Measurements from ENCODE around the gene PCCB. TPM values are rescaled to one million over a fixed set of nuclear protein-coding genes. Genes with fewer than 3 reads are reported as not detected.

PCCB gene
- total and polyA plus RNA-seq, 2 donors from 2014 or later, result 37.1 to 90.0 TPM

- H3K4me1 ChIP-seq (ENCODE audit: control insufficient read depth in 2 of 3, insufficient read depth in 2 of 3, low read depth in 1 of 3, low read length in 3 of 3), result no peaks in the 10 kb centered on the region
- no peak overlapping the region for H3K27ac ChIP-seq (ENCODE audit: low read depth in 2 of 2, low read length in 2 of 2)
- DNase-seq (no peak), FAIRE-seq (no peak)
- peaks cover 7 to 28% (median 16%) of the 10 kb centered on the region in 3 donors for H3K36me3 ChIP-seq (ENCODE audit: control insufficient read depth in 2 of 3, insufficient read depth in 3 of 3, low read length in 3 of 3)
- intact Hi-C loops (cut with DNase I), result no loop called here
- no peaks in the 10 kb centered on the region for H3K9me3 ChIP-seq (ENCODE audit: control insufficient read depth in 2 of 3, insufficient read depth in 1 of 3, low read length in 3 of 3)
- no peaks in the 10 kb centered on the region for H3K27me3 ChIP-seq (ENCODE audit: control insufficient read depth, insufficient read depth, low read length)
- H3K9ac ChIP-seq (ENCODE audit: low read length in 3 of 3), result no peak overlapping the region
- no peak for TF ChIP-seq CTCF (IDR thresholded peaks at IDR 0.05; ENCODE audit: borderline replicate concordance, extremely low read depth, insufficient read depth)
- H3K4me3 ChIP-seq (ENCODE audit: low read length in 3 of 3), result no peak overlapping the region
Observed at GRCh38 chr3:136300444-136300843, 50.3 kb downstream of the PCCB start.

GRCh38 chr3:136305879-136306278, 55.7 kb downstream of the PCCB start:
- TF ChIP-seq CTCF (IDR thresholded peaks at IDR 0.05; ENCODE audit: borderline replicate concordance, extremely low read depth, insufficient read depth), result no peak
- Histone ChIP-seq H3K4me1 (ENCODE audit: control insufficient read depth in 2 of 3, insufficient read depth in 2 of 3, low read depth in 1 of 3, low read length in 3 of 3) (no peaks in the 10 kb centered on the region), H3K27me3 (ENCODE audit: control insufficient read depth, insufficient read depth, low read length) (no peaks in the 10 kb centered on the region), H3K9me3 (ENCODE audit: control insufficient read depth in 2 of 3, insufficient read depth in 1 of 3, low read length in 3 of 3) (no peaks in the 10 kb centered on the region), H3K36me3 (ENCODE audit: control insufficient read depth in 2 of 3, insufficient read depth in 3 of 3, low read length in 3 of 3) (peaks cover 0 to 8% (median 7%) of the 10 kb centered on the region in 3 donors), H3K4me3 (ENCODE audit: low read length in 3 of 3) (no peak overlapping the region), H3K9ac (ENCODE audit: low read length in 3 of 3) (no peak overlapping the region), H3K27ac (ENCODE audit: low read depth in 2 of 2, low read length in 2 of 2) (no peak overlapping the region)
- no peak for DNase-seq
- no peak for FAIRE-seq
- intact Hi-C loops (cut with DNase I), result no loop called here

- H3K4me1 ChIP-seq (ENCODE audit: control insufficient read depth in 2 of 3, insufficient read depth in 2 of 3, low read depth in 1 of 3, low read length in 3 of 3), result no peaks in the 10 kb centered on the region
- H3K27ac ChIP-seq (ENCODE audit: low read depth in 2 of 2, low read length in 2 of 2), result no peak overlapping the region
- H3K4me3 ChIP-seq (ENCODE audit: low read length in 3 of 3), result no peak overlapping the region
- TF ChIP-seq CTCF (IDR thresholded peaks at IDR 0.05; ENCODE audit: borderline replicate concordance, extremely low read depth, insufficient read depth), result no peak
- no peaks in the 10 kb centered on the region for H3K27me3 ChIP-seq (ENCODE audit: control insufficient read depth, insufficient read depth, low read length)
- intact Hi-C loops (cut with DNase I), result no loop called here
- H3K9me3 ChIP-seq (ENCODE audit: control insufficient read depth in 2 of 3, insufficient read depth in 1 of 3, low read length in 3 of 3), result no peaks in the 10 kb centered on the region
- H3K36me3 ChIP-seq (ENCODE audit: control insufficient read depth in 2 of 3, insufficient read depth in 3 of 3, low read length in 3 of 3), result no peaks in the 10 kb centered on the region
- DNase-seq (peak in 2 of 5 donors; percentile 37 to 41), FAIRE-seq (no peak)
- no peak overlapping the region for H3K9ac ChIP-seq (ENCODE audit: low read length in 3 of 3)
Observed at GRCh38 chr3:136311261-136311660, 61.1 kb downstream of the PCCB start.

GRCh38 chr3:136311968-136312367, 61.8 kb downstream of the PCCB start:
- no peaks in the 10 kb centered on the region for H3K9me3 ChIP-seq (ENCODE audit: control insufficient read depth in 2 of 3, insufficient read depth in 1 of 3, low read length in 3 of 3)
- no peak overlapping the region for H3K27ac ChIP-seq (ENCODE audit: low read depth in 2 of 2, low read length in 2 of 2)
- no peaks in the 10 kb centered on the region for H3K36me3 ChIP-seq (ENCODE audit: control insufficient read depth in 2 of 3, insufficient read depth in 3 of 3, low read length in 3 of 3)
- no peaks in the 10 kb centered on the region for H3K27me3 ChIP-seq (ENCODE audit: control insufficient read depth, insufficient read depth, low read length)
- H3K4me3 ChIP-seq (ENCODE audit: low read length in 3 of 3), result no peak overlapping the region
- FAIRE-seq (no peak), DNase-seq (no peak)
- intact Hi-C loops (cut with DNase I), result no loop called here
- no peak overlapping the region for H3K9ac ChIP-seq (ENCODE audit: low read length in 3 of 3)
- no peak for TF ChIP-seq CTCF (IDR thresholded peaks at IDR 0.05; ENCODE audit: borderline replicate concordance, extremely low read depth, insufficient read depth)
- no peaks in the 10 kb centered on the region for H3K4me1 ChIP-seq (ENCODE audit: control insufficient read depth in 2 of 3, insufficient read depth in 2 of 3, low read depth in 1 of 3, low read length in 3 of 3)
